Endothelial cell of umbilical vein (primary cell): Measurements from ENCODE around the gene SPACA6. TPM values are rescaled to one million over a fixed set of nuclear protein-coding genes. Genes with fewer than 3 reads are reported as not detected.

Experiments used
- BruUV-seq: library from RNA; stranded (reverse); fragments of 400-500 nt; replicated peaks from 2 replicates; lab custom pipeline; 2021; lab: Mats Ljungman, UMichigan
- CTCF ChIA-PET: fragments of 300-600, 350-600 bp; sonication (Branson Sonifier 250); formaldehyde crosslinking; loops from one replicate; lab custom pipeline; 2021; ENCODE audit warnings: antibody characterized with exemption, inconsistent platforms; lab: Charles Lee
- POLR2A ChIA-PET: fragments of 300-600, 350-600 bp; sonication (Branson Sonifier 250); formaldehyde crosslinking; loops from one replicate; lab custom pipeline; 2021; ENCODE audit warnings: antibody characterized with exemption, inconsistent platforms; lab: Charles Lee
- DNase-seq: peaks from one replicate; pipeline ENCODE4 v3.0.0-alpha.2; 2011; ENCODE audit warnings: low read depth, low spot score
- FAIRE-seq: peaks from 2 replicates; lab custom pipeline; 2011; peaks lifted over from hg19 to GRCh38; lab: Jason Lieb, UNC
- H2AFZ ChIP-seq: 2 replicates; pipeline ENCODE4 v1.6.0; 2012; ENCODE audit warnings: low read depth, low read length, control low read depth, inconsistent platforms
- H3K27ac ChIP-seq: 2 replicates; pipeline ENCODE4 v1.5.1; 2011; ENCODE audit warnings: low read depth, mild to moderate bottlenecking, control low read depth, low read length, moderate library complexity; ENCODE audit not compliant: insufficient read depth
- H3K27me3 ChIP-seq, 2 experiments: 2 replicates each; pipeline versions ENCODE4 v1.6.0 to v1.6.1; 2011; ENCODE audit warnings: low read length in 2 of 2, mixed read lengths in 1 of 2; ENCODE audit not compliant: control insufficient read depth in 2 of 2, insufficient read depth in 2 of 2
- H3K36me3 ChIP-seq, 2 experiments: 2 replicates in 1 of 2; 3 replicates in 1 of 2; pipeline ENCODE4 v1.5.1; 2011; ENCODE audit warnings: low read length in 2 of 2, mild to moderate bottlenecking in 1 of 2, moderate library complexity in 1 of 2; ENCODE audit not compliant: control insufficient read depth in 2 of 2, insufficient read depth in 2 of 2; ENCODE audit errors: extremely low read depth in 1 of 2
- H3K4me1 ChIP-seq: 3 replicates; pipeline ENCODE4 v1.5.1; 2011; ENCODE audit warnings: mild to moderate bottlenecking, low read length; ENCODE audit not compliant: control insufficient read depth, insufficient read depth; ENCODE audit errors: extremely low read depth
- H3K4me2 ChIP-seq: 2 replicates; pipeline ENCODE4 v1.6.1; 2011; ENCODE audit warnings: low read length, control low read depth, mixed read lengths; ENCODE audit not compliant: insufficient read depth
- H3K4me3 ChIP-seq, 3 experiments: fragments of 200-600 bp in 1 of 3; sonication (generic), shearing (Covaris generic) in 1 of 3; replicated peaks in 1 of 3; 2 replicates each; pipeline ENCODE4 v1.5.1; 2011 to 2016; ENCODE audit warnings: control low read depth in 3 of 3, low read length in 3 of 3, mild to moderate bottlenecking in 2 of 3, inconsistent platforms in 1 of 3, low read depth in 1 of 3, moderate library complexity in 1 of 3; ENCODE audit not compliant: insufficient read depth in 1 of 3
- H3K79me2 ChIP-seq: 2 replicates; pipeline ENCODE4 v1.6.0; 2012; ENCODE audit warnings: low read length, inconsistent platforms; ENCODE audit not compliant: control insufficient read depth, insufficient read depth
- H3K9ac ChIP-seq: replicated peaks from 2 replicates; pipeline ENCODE3; 2011; ENCODE audit warnings: low read length, control low read depth; ENCODE audit not compliant: insufficient read depth; ENCODE audit errors: extremely low read depth
- H3K9me1 ChIP-seq: replicated peaks from 3 replicates; pipeline ENCODE4 v1.6.0; 2011; ENCODE audit warnings: mild to moderate bottlenecking, low read length; ENCODE audit not compliant: control insufficient read depth, insufficient read depth; ENCODE audit errors: extremely low read depth
- H3K9me3 ChIP-seq: replicated peaks from 2 replicates; pipeline ENCODE4 v1.5.1; 2012; ENCODE audit warnings: low read length, inconsistent platforms; ENCODE audit not compliant: control insufficient read depth, insufficient read depth
- H4K20me1 ChIP-seq: replicated peaks from 2 replicates; pipeline ENCODE3; 2011; ENCODE audit warnings: mild to moderate bottlenecking, low read length; ENCODE audit not compliant: control insufficient read depth, insufficient read depth; ENCODE audit errors: extremely low read depth
- CTCF ChIP-seq, 2 donors: IDR thresholded peaks; 1 replicate in 1 of 2; 2 replicates in 1 of 2; pipeline ENCODE4 v1.5.1; 2011; ENCODE audit warnings: low read length in 2 of 2, mild to moderate bottlenecking in 2 of 2, moderate library complexity in 2 of 2, control low read depth in 1 of 2, inconsistent platforms in 1 of 2, low read depth in 1 of 2; ENCODE audit not compliant: insufficient read depth in 1 of 2; ENCODE audit errors: extremely low read depth in 1 of 2
- EZH2 ChIP-seq: IDR thresholded peaks from 2 replicates; pipeline ENCODE4 v1.6.1; 2012; ENCODE audit warnings: borderline replicate concordance, low read depth, mild to moderate bottlenecking, moderate library complexity, low read length, inconsistent platforms; ENCODE audit not compliant: severe bottlenecking
- FOS ChIP-seq: IDR thresholded peaks from 2 replicates; pipeline ENCODE4 v1.6.1; 2011; ENCODE audit warnings: mild to moderate bottlenecking, low read length, moderate library complexity, borderline replicate concordance; ENCODE audit not compliant: insufficient read depth
- JUN ChIP-seq: IDR thresholded peaks from 2 replicates; pipeline ENCODE4 v1.6.1; 2011; ENCODE audit warnings: borderline replicate concordance, low read depth; ENCODE audit not compliant: insufficient read length, insufficient read depth
- MAX ChIP-seq: IDR thresholded peaks from 2 replicates; pipeline ENCODE4 v1.6.1; 2011; ENCODE audit not compliant: insufficient read depth, insufficient read length
- POLR2AphosphoS5 ChIP-seq: IDR thresholded peaks from 2 replicates; pipeline ENCODE4 v1.6.1; 2012; ENCODE audit warnings: low read depth, mild to moderate bottlenecking, control low read depth, low read length, moderate library complexity; ENCODE audit not compliant: insufficient read depth
- dilution Hi-C: fragments of 300-500 bp; cut with MboI; formaldehyde crosslinking; loops from one replicate; pipeline ENCODE4 v1.15.0; 2019; ENCODE audit warnings: low sequenced_read_pairs; ENCODE audit not compliant: extremely low pct_ligation_motif_present
- intact Hi-C: fragments of 100-400 bp; cut with micrococcal nuclease; formaldehyde crosslinking; loops from one replicate; pipeline ENCODE4 v1.10.0; 2022
- polyA plus RNA-seq, 4 experiments: library from polyadenylated mRNA; depleted of rRNA in 3 of 4; stranded (reverse) in 3 of 4; unstranded in 1 of 4; fragments of >200 nt; gene quantifications; 2 replicates each; pipeline versions ENCODE4 v1.2.1 to v1.2.3, GENCODE V29; 2011 to 2012; ENCODE audit warnings: missing spikeins in 1 of 4
- total RNA-seq: library from RNA; stranded (reverse); gene quantifications from 2 replicates; pipeline ENCODE4 v1.2.3, GENCODE V29; 2021

The SPACA6 gene
- total and polyA plus RNA-seq, 2 donors (not counting 3 experiments of a cell fraction or from before 2014, with no cell fraction given), result 11.9 to 41.1 TPM

GRCh38 chr19:51698296-51698695 is 5.2 kb downstream of the SPACA6 start:
- no peak for TF ChIP-seq FOS
- no peak for TF ChIP-seq MAX
- no peak for TF ChIP-seq POLR2AphosphoS5
- TF ChIP-seq EZH2, result no peak
- TF ChIP-seq JUN, result no peak
- no peak for TF ChIP-seq CTCF (IDR thresholded peaks at IDR 0.05; ENCODE audit: extremely low read depth in 1 of 2, insufficient read depth in 1 of 2, low read depth in 1 of 2, low read length in 2 of 2)
- Histone ChIP-seq H3K36me3 (peaks cover 22 to 48% of the 10 kb centered on the region in 2 experiments), H3K9me3 (no peaks in the 10 kb centered on the region)

More at GRCh38 chr19:51698296-51698695, 5.2 kb downstream of the SPACA6 start:
- POLR2A ChIA-PET, result no interaction called here
- Histone ChIP-seq H4K20me1 (peaks cover 4% of the 10 kb centered on the region), H2AFZ (no peak overlapping the region), H3K9me1 (no peaks in the 10 kb centered on the region), H3K79me2 (peaks cover 36% of the 10 kb centered on the region), H3K4me1 (no peaks in the 10 kb centered on the region), H3K4me2 (no peak overlapping the region), H3K9ac (no peak overlapping the region), H3K27me3 (no peaks in the 10 kb centered on the region), H3K27ac (no peak overlapping the region), H3K4me3 (no peak overlapping the region)
- DNase-seq (no peak), FAIRE-seq (no peak)
- dilution Hi-C loops (no loop called here), intact Hi-C loops (no loop called here)
- CTCF ChIA-PET, result no interaction called here
- BruUV-seq, result no TSS peak
